Adrenal gland (tissue), 12 donors: Measurements from ENCODE around the gene SECTM1. TPM values are rescaled to one million over a fixed set of nuclear protein-coding genes. Genes with fewer than 3 reads are reported as not detected.

ENCODE experiments used
- DNase-seq, 7 donors: peaks; one replicate each; pipeline ENCODE4 v3.0.0-alpha.2; 2019 to 2020
- H3K27ac ChIP-seq, 5 donors: fragments of 200-600 bp; sonication (generic) in 4 of 5; 1 replicate in 3 of 5; 2 replicates in 2 of 5; pipeline versions ENCODE4 v1.5.1 to v1.8.0; 2016 to 2020; ENCODE audit warnings: mild to moderate bottlenecking in 1 of 5
- H3K27me3 ChIP-seq: fragments of 200-600 bp; 2 replicates; pipeline ENCODE4 v1.8.0; 2021
- H3K36me3 ChIP-seq, 2 donors: fragments of 200-600 bp; replicated peaks in 1 of 2; 1 replicate in 1 of 2; 2 replicates in 1 of 2; pipeline versions ENCODE4 v1.5.1 to v1.8.0; 2018 to 2022
- H3K4me1 ChIP-seq, 2 donors: fragments of 200-600 bp; replicated peaks in 1 of 2; 1 replicate in 1 of 2; 2 replicates in 1 of 2; pipeline versions ENCODE4 v1.5.1 to v1.8.0; 2018 to 2021
- H3K4me3 ChIP-seq, 4 donors: fragments of 200-600 bp; sonication (generic) in 3 of 4; one replicate each; pipeline ENCODE4 v1.5.1; 2016 to 2018
- H3K9me3 ChIP-seq, 3 donors: fragments of 200-600 bp; sonication (generic) in 1 of 3; replicated peaks in 1 of 3; 1 replicate in 2 of 3; 2 replicates in 1 of 3; pipeline versions ENCODE4 v1.5.1 to v1.8.0; 2016 to 2021
- CTCF ChIP-seq, 6 experiments: fragments of 450-650 bp in 4 of 6; fragments of 200-600 bp in 2 of 6; sonication (generic) in 1 of 6; IDR thresholded peaks; 1 replicate in 5 of 6; 2 replicates in 1 of 6; pipeline versions ENCODE4 v1.5.1 to v1.8.0; 2016 to 2021; ENCODE audit warnings: antibody characterized with exemption in 6 of 6, mild to moderate bottlenecking in 2 of 6, moderate library complexity in 1 of 6
- POLR2A ChIP-seq, 2 donors: fragments of 450-650 bp; IDR thresholded peaks; one replicate each; pipeline ENCODE4 v1.6.1; 2017; ENCODE audit warnings: antibody characterized with exemption in 2 of 2, mild to moderate bottlenecking in 2 of 2, moderate library complexity in 1 of 2
- WGBS, 4 donors: extraction: QIAGEN DNeasy Blood & Tissue Kit in 2 of 4; methylation state at CpG; one replicate each; pipeline versions ENCODE4 v1.1.5 to v1.1.7; 2013 to 2017; 5-methylcytosine and 5-hydroxymethylcytosine counted together
- intact Hi-C, 2 donors: fragments of 100-400 bp; cut with DNase I; formaldehyde crosslinking; loops; one replicate each; pipeline versions ENCODE4 v1.14.1 to v1.15.0; 2022 to 2023
- polyA plus RNA-seq, 3 donors: library from polyadenylated mRNA; stranded (reverse); fragments of 200-250 nt in 2 of 3; fragments of 350-450 nt in 1 of 3; fragmentation: Illumina TruSeq in 1 of 3; extraction: RNeasy Lipid Tissue Mini Kit (QIAGEN cat#74804) in 1 of 3; gene quantifications; one replicate each; pipeline ENCODE4 v1.2.3, GENCODE V29; 2013 to 2014
- total RNA-seq, 9 donors: library from RNA; depleted of rRNA in 4 of 9; stranded (reverse); fragments of >200 nt in 4 of 9; fragments of 120-200 nt in 1 of 9; fragmentation: NEBNext Ultra II Directional in 1 of 9; extraction: Animal tissue kit (Norgen Biotek cat#: 25700) in 1 of 9; gene quantifications; one replicate each; pipeline versions ENCODE4 v1.1.0 to v1.2.4, GENCODE V29; 2013 to 2023
- donor health status: healthy with polysubstance abuse.
- donor health status: Bipolar disorder and iron deficiency.
- donor health status: DM: yes; HTN: yes; CAD: no.
- donor health status: DM: no; HTN: no; CAD: no.
- donor health status: DM: no; HTN: no; CAD: no.
- donor health status: DM: yes; HTN: yes; CAD: no.

The SECTM1 gene
- total and polyA plus RNA-seq, 12 donors: 1.2 to 24.3 (median 5.9) TPM

- peak in 1 of 7 donors; percentile 47 for DNase-seq
- Histone ChIP-seq H3K27ac (peak overlapping the region; percentile 58 to 97 (median 79)), H3K4me1 (peaks cover 0 to 34% of the 10 kb centered on the region in 2 donors), H3K36me3 (no peaks in the 10 kb centered on the region), H3K27me3 (no peaks in the 10 kb centered on the region), H3K4me3 (peak overlapping the region in 1 of 4 donors; percentile 44), H3K9me3 (no peaks in the 10 kb centered on the region)
- TF ChIP-seq POLR2A (IDR thresholded peaks at IDR 0.05): peak in 1 of 2 donors; percentile 24
- no peak for TF ChIP-seq CTCF (IDR thresholded peaks at IDR 0.05)
- 76 to 81% (median 79%) methylated on average over 15 to 27 of the region's 27 CpGs for WGBS, 4 donors
- intact Hi-C loops: loop anchor here in 1 of 2 donors (10.0 kb wide), 1 partner anchor 274 kb away; the partner anchor contains the start of genes CENPX and LRRC45
Measured at GRCh38 chr17:82298538-82299421, 34.8 kb downstream of the SECTM1 start.

DNA sequence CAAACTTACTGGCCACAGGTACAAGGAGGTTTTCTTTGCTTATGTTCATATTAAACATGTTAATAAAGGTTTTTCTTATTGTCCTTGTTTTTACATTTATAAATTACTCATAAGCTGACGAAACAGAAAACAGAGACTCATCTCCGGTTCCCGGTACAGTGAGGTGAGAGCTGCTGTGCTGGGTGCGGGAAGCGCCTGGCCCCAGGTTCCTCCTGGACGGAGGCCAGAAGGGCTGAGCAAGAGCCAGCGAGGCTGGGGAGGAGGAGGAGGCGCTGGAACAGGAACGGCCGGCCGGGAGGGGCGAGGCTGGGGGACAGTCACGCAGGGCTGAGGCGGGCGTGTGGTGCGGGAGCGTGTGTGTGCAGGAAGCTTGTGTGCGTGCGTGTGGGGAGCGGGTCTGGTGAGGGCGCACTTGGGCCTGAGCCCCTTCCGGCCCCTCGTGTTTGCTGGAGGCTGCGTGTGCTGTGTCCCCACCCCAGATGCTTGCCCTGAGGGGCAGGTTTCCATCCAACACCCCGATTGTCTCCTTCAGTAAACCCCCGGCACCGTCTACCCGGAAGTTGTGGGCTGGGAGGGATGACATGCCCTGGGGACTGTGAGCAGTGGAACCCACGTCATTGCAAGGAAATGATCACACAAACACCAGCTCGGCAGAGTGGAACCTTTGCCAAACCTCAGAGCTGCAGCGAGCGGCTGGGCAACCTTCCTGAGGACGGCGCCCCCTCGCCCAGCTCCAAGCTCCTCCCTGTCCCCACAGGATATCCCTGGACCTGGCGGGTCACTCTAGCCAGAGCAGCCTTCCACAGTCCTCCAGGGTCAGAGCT, 35.6 kb downstream of the SECTM1 start:
- H3K9me3 ChIP-seq: no peaks in the 10 kb centered on the region
- no peaks in the 10 kb centered on the region for H3K36me3 ChIP-seq
- WGBS, 4 donors: 6 to 12% (median 9%) methylated on average over 26 to 36 of the region's 36 CpGs
- intact Hi-C loops: loop anchor here in 1 of 2 donors (10.0 kb wide), 1 partner anchor 273 kb away; the partner anchor contains the start of genes CENPX and LRRC45
- no peaks in the 10 kb centered on the region for H3K27me3 ChIP-seq
- H3K27ac ChIP-seq: peak overlapping the region; percentile 58 to 97 (median 79)
- H3K4me1 ChIP-seq: peaks cover 0 to 37% of the 10 kb centered on the region in 2 donors
- peak; percentile 80 to 97 (median 94) for DNase-seq
- TF ChIP-seq POLR2A (IDR thresholded peaks at IDR 0.05) (peak in 1 of 2 donors; percentile 34), CTCF (IDR thresholded peaks at IDR 0.05) (no peak)
- H3K4me3 ChIP-seq: peak overlapping the region in 1 of 4 donors; percentile 44

DNA sequence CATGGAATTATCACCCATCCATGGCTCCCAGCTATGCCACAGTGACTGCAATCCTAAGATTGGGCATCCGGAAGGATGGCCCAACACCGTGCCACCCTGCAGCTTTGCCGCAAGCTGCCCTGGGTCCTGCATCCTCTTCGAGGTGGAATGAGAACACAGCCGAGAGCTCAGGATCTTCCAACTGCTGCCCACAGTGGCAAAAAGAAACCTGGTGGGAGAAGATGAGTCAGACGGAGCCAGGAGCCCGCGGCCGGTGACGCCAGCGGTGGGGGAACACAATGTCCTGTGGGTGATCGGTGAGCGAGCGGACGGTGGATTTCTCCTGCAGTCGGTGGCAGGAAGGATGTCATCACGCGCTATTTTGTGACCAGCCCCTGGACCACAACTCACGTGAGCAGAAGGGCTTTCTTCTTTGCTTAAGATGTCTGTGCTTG, 36.3 kb downstream of the SECTM1 start:
- intact Hi-C loops: loop anchor here in 1 of 2 donors (10.0 kb wide), 1 partner anchor 272 kb away; the partner anchor contains the start of genes CENPX and LRRC45
- H3K36me3 ChIP-seq: no peaks in the 10 kb centered on the region
- peaks cover 0 to 37% of the 10 kb centered on the region in 2 donors for H3K4me1 ChIP-seq
- H3K4me3 ChIP-seq: peak overlapping the region in 1 of 4 donors; percentile 44
- H3K27ac ChIP-seq: peak overlapping the region; percentile 58 to 97 (median 79)
- no peaks in the 10 kb centered on the region for H3K9me3 ChIP-seq
- peak; percentile 81 to 97 (median 91) for DNase-seq
- peak; percentile 34 to 82 for TF ChIP-seq POLR2A (IDR thresholded peaks at IDR 0.05)
- no peak for TF ChIP-seq CTCF (IDR thresholded peaks at IDR 0.05)
- WGBS, 4 donors: 42 to 53% (median 45%) methylated on average over 10 to 19 of the region's 19 CpGs
- H3K27me3 ChIP-seq: no peaks in the 10 kb centered on the region
